BLaER1 (cell line): ENCODE data around the gene BOLA1.
"Not testable (repeated sequence)": the region's sequence is repeated elsewhere in the genome, so short reads cannot be mapped to it uniquely, and the experiment has no call there.

Experiments used
- H3K27ac ChIP-seq: shearing (Covaris generic); formaldehyde crosslinking; 2 replicates; pipeline ENCODE4 v1.8.1; 2022
- H3K27me3 ChIP-seq: shearing (Covaris generic); formaldehyde crosslinking; 2 replicates; pipeline ENCODE4 v1.8.1; 2022
- H3K36me3 ChIP-seq: shearing (Covaris generic); formaldehyde crosslinking; 2 replicates; pipeline ENCODE4 v1.8.1; 2022
- H3K4me1 ChIP-seq: shearing (Covaris generic); formaldehyde crosslinking; 2 replicates; pipeline ENCODE4 v1.8.1; 2022
- H3K4me2 ChIP-seq: shearing (Covaris generic); formaldehyde crosslinking; 2 replicates; pipeline ENCODE4 v1.8.1; 2022
- H3K4me3 ChIP-seq: shearing (Covaris generic); formaldehyde crosslinking; 2 replicates; pipeline ENCODE4 v1.8.1; 2022
- H3K9ac ChIP-seq: shearing (Covaris generic); formaldehyde crosslinking; 2 replicates; pipeline ENCODE4 v1.8.1; 2022
- H3K9me3 ChIP-seq: shearing (Covaris generic); formaldehyde crosslinking; 2 replicates; pipeline ENCODE4 v1.8.1; 2022
- H4K20me1 ChIP-seq: shearing (Covaris generic); formaldehyde crosslinking; 2 replicates; pipeline ENCODE4 v1.8.1; 2022
- Cebpa-rat ChIP-seq: shearing (Covaris generic); IDR thresholded peaks from 2 replicates; pipeline ENCODE4 v1.8.1; 2022

BOLA1 gene

GRCh38 chr1:149931212-149931790 lies 31.9 kb downstream of the BOLA1 start:
- Histone ChIP-seq H3K4me2 (no peak overlapping the region), H3K9me3 (no peaks in the 10 kb centered on the region), H3K27me3 (no peaks in the 10 kb centered on the region), H3K9ac (no peak overlapping the region), H3K36me3 (peaks cover 5% of the 10 kb centered on the region), H4K20me1 (peaks cover 11% of the 10 kb centered on the region), H3K27ac (no peak overlapping the region), H3K4me3 (no peak overlapping the region), H3K4me1 (peaks cover 19% of the 10 kb centered on the region)
- no peak for TF ChIP-seq Cebpa-rat

- Histone ChIP-seq H3K4me3 (no peak overlapping the region), H3K4me2 (no peak overlapping the region), H3K9me3 (no peaks in the 10 kb centered on the region), H3K9ac (no peak overlapping the region), H3K4me1 (peaks cover 10% of the 10 kb centered on the region), H3K27ac (no peak overlapping the region), H3K27me3 (no peaks in the 10 kb centered on the region), H3K36me3 (no peaks in the 10 kb centered on the region), H4K20me1 (no peaks in the 10 kb centered on the region)
- TF ChIP-seq Cebpa-rat: no peak
These were observed 33.1 kb downstream of the BOLA1 start for GRCh38 chr1:149932474-149932873.

DNA sequence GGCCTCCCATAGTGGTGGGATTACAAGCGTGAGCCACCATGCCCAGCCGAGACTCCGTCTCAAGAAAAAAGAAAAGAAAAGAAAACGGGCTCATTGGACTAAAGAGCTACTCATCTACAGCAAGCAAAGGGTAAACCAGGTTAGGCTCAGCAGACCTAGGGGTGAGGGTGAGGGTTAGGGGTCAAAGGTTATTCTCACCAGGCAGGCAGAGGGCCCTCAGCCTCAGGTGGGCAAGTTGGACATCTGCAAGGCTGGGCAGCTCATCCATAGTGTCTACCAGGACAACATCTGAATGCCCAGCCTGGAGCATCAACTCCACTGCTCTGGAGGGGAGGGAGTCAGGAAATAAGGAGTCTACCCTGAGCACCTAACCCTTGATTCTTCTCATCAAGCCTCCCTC lies 33.8 kb downstream of the BOLA1 start:
- Histone ChIP-seq H3K9me3 (no peaks in the 10 kb centered on the region), H4K20me1 (no peaks in the 10 kb centered on the region), H3K4me1 (peaks cover 8% of the 10 kb centered on the region), H3K4me3 (no peak overlapping the region), H3K9ac (no peak overlapping the region), H3K4me2 (no peak overlapping the region), H3K27me3 (no peaks in the 10 kb centered on the region), H3K27ac (no peak overlapping the region), H3K36me3 (no peaks in the 10 kb centered on the region)
- no peak for TF ChIP-seq Cebpa-rat

- Histone ChIP-seq H3K9me3 (no peaks in the 10 kb centered on the region), H3K27ac (no peak overlapping the region), H3K36me3 (no peaks in the 10 kb centered on the region), H3K4me2 (no peak overlapping the region), H3K4me3 (no peak overlapping the region), H3K27me3 (no peaks in the 10 kb centered on the region), H4K20me1 (no peaks in the 10 kb centered on the region), H3K4me1 (no peaks in the 10 kb centered on the region), H3K9ac (no peak overlapping the region)
- no peak for TF ChIP-seq Cebpa-rat
These were observed 35.0 kb downstream of the BOLA1 start for GRCh38 chr1:149934356-149934755.

DNA sequence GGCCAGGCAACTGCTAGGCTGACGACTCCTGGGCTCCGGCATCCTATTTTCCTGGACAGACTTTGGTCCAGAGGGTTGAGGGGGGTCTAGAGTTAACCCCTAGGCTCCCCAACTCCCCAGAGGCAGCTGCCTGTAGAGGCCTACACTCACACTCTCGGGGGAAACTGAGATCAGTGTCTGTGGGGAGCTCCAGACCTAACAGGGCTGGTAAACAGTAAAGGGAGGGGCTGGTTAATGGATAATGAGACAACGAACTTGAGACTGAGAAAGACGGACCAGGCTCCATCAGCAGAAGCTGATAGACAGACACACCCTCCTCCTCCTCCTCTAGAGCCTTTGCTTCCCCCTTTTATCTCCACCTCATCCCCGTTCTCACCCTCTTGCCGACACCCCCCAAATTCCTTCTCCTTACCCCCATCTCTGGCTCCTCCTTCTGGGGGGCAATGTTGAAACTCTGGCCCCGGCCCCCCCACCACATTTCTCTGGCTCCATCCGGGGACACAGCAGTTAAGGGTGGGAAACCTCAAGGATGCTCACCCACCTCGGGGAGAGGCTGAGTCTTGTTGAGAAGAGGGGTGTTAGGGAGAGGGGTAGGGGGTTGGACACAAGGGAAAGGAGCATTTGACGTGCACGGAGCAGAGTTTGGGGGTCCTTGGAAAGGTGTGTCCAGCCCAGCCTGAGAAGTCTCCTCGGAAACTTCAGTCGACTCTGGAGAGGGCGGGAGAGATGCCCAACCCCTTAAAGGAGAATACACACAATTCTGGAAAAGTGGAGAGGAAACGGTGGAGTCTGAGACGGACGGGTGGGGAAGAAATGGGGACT lies 37.0 kb downstream of the BOLA1 start, which contains the start of gene MTMR11:
MTMR11 (minus strand) TSS at position 710 of the 822 bp plus-strand sequence; CDS start at position 478, 232 bp downstream.
- no peak within 1 kb of the TSS for H3K4me3 ChIP-seq
- TF ChIP-seq Cebpa-rat: no peak
- H3K27ac ChIP-seq: no peak within 1 kb of the TSS
- no peaks in the 10 kb centered on the region for H3K27me3 ChIP-seq
- H3K9me3 ChIP-seq: no peaks in the 10 kb centered on the region
- H4K20me1 ChIP-seq: no peaks in the 10 kb centered on the region
- no peaks in the 10 kb centered on the region for H3K4me1 ChIP-seq
- H3K36me3 ChIP-seq: no peaks in the 10 kb centered on the region
- H3K9ac ChIP-seq: no peak within 1 kb of the TSS
- H3K4me2 ChIP-seq: no peak within 1 kb of the TSS

DNA sequence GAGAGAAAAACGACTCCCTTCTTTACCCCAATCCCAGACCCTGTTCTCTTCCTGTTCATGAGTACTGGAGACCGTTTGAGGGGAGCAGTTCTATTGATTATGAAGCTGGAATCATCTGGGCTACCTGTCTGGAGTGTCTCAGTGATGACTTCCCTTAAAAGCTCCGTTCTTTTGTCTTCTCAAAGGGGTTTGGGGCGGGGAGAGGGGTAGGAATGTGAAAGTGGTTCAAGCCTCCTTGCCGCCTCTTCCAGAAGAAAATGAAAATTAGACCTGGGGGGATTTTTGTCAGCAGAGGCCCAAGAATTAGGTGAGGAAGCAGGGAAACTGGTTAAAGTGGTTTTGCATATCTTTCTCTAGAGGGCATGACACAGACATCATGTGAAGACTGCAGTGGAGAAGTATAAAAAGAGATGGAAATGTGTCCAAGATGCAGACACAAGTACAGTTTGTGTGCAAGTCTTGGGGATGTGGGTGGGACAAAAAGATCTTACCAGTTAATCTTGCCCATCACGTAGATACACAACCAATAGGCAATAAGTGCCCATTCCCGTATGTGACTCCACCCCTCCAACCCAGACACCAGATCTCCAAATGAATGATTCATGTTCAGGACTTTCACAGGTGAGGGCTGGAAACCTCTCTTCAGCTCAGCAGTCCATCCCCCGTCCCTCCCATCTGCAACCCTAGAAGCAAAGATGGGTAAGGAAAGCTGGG lies 37.8 kb downstream of the BOLA1 start:
- no peak overlapping the region for H3K9ac ChIP-seq
- no peaks in the 10 kb centered on the region for H3K27me3 ChIP-seq
- no peak overlapping the region for H3K27ac ChIP-seq
- no peaks in the 10 kb centered on the region for H4K20me1 ChIP-seq
- no peaks in the 10 kb centered on the region for H3K9me3 ChIP-seq
- H3K4me1 ChIP-seq: no peaks in the 10 kb centered on the region
- H3K4me2 ChIP-seq: no peak overlapping the region
- no peak overlapping the region for H3K4me3 ChIP-seq
- no peaks in the 10 kb centered on the region for H3K36me3 ChIP-seq
- no peak for TF ChIP-seq Cebpa-rat

GRCh38 chr1:149937759-149938158 lies 38.4 kb downstream of the BOLA1 start:
- Histone ChIP-seq H3K36me3 (no peaks in the 10 kb centered on the region), H3K4me3 (no peak overlapping the region), H3K27me3 (no peaks in the 10 kb centered on the region), H4K20me1 (no peaks in the 10 kb centered on the region), H3K9ac (no peak overlapping the region), H3K4me1 (no peaks in the 10 kb centered on the region), H3K27ac (no peak overlapping the region), H3K4me2 (no peak overlapping the region; the same call in 1 of the 2 replicates), H3K9me3 (no peaks in the 10 kb centered on the region)
- TF ChIP-seq Cebpa-rat: no peak

GRCh38 chr1:149938668-149939003 lies 39.3 kb downstream of the BOLA1 start:
- not testable (repeated sequence) for H3K27me3 ChIP-seq, H3K9me3 ChIP-seq, H3K27ac ChIP-seq, H4K20me1 ChIP-seq, H3K9ac ChIP-seq, H3K4me1 ChIP-seq, H3K36me3 ChIP-seq, H3K4me3 ChIP-seq, H3K4me2 ChIP-seq

DNA sequence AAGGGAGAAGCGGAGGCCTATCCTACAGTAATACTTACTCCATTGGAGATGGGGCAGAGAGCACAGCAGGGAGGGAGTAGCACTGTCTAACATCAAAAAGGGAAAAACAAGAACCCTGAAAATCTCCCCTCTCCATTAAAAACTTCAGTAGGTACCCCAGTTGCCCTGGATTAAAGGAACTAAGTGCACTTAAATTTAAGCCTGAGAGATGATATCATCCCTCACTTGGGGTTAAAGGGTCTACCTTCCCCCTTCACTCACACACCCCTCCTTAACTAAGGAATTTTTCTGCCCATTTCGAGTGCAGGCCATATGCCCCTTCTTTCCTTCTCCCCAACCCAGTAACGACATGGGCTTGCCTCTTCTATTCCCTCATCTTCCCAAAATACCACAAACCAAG lies 41.1 kb downstream of the BOLA1 start:
- Histone ChIP-seq H3K9me3 (no peaks in the 10 kb centered on the region), H3K9ac (no peak overlapping the region), H3K36me3 (no peaks in the 10 kb centered on the region), H3K4me2 (no peak overlapping the region), H4K20me1 (no peaks in the 10 kb centered on the region), H3K4me1 (no peaks in the 10 kb centered on the region), H3K27ac (no peak overlapping the region), H3K4me3 (no peak overlapping the region), H3K27me3 (no peaks in the 10 kb centered on the region)
- no peak for TF ChIP-seq Cebpa-rat

- no peaks in the 10 kb centered on the region for H4K20me1 ChIP-seq
- no peak overlapping the region for H3K4me3 ChIP-seq
- no peak for TF ChIP-seq Cebpa-rat
- H3K4me2 ChIP-seq: no peak overlapping the region
- no peaks in the 10 kb centered on the region for H3K4me1 ChIP-seq
- no peak overlapping the region for H3K27ac ChIP-seq
- H3K27me3 ChIP-seq: no peaks in the 10 kb centered on the region
- no peaks in the 10 kb centered on the region for H3K9me3 ChIP-seq
- no peak overlapping the region for H3K9ac ChIP-seq
- H3K36me3 ChIP-seq: no peaks in the 10 kb centered on the region
These were observed 42.8 kb downstream of the BOLA1 start for GRCh38 chr1:149942207-149942606.
